ENCODE measurements around the gene RBFOX1.

DNA sequence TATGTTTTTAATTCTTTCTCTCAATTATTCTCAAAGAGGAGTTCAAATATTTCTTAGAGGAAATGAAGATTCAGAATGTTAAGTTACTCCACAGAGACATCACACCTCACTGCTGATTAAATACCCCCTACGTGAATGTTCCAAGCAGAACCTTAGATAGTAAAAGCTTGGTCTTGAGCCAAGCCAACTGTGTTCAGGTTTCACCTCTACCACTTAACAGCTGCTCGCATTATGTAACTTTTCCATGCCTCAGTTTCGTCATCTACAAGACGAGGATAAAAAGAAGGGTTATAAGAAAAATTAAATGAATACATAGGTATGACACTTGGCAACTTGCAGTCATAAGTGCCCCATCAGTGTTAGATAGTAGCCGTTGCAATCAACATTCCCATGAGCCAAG lies 356.2 kb downstream of the RBFOX1 start:
- TF ChIP-seq, protein P1, sequence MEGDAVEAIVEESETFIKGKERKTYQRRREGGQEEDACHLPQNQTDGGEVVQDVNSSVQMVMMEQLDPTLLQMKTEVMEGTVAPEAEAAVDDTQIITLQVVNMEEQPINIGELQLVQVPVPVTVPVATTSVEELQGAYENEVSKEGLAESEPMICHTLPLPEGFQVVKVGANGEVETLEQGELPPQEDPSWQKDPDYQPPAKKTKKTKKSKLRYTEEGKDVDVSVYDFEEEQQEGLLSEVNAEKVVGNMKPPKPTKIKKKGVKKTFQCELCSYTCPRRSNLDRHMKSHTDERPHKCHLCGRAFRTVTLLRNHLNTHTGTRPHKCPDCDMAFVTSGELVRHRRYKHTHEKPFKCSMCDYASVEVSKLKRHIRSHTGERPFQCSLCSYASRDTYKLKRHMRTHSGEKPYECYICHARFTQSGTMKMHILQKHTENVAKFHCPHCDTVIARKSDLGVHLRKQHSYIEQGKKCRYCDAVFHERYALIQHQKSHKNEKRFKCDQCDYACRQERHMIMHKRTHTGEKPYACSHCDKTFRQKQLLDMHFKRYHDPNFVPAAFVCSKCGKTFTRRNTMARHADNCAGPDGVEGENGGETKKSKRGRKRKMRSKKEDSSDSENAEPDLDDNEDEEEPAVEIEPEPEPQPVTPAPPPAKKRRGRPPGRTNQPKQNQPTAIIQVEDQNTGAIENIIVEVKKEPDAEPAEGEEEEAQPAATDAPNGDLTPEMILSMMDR (IDR thresholded peaks at IDR 0.05; ENCODE audit: poor library complexity, severe bottlenecking), result no peak
- TF ChIP-seq MXI1 (conservative IDR thresholded peaks at IDR 0.05; ENCODE audit: poor library complexity, severe bottlenecking), result no peak
